Loucy (cell line): ENCODE data around the gene ALCAM.

Experiments
- H2AFZ ChIP-seq: fragments of 200-600 bp; sonication (generic); 2 replicates; pipeline ENCODE4 v1.6.0; 2016; ENCODE audit warnings: antibody characterized with exemption, mild to moderate bottlenecking, low read length, moderate library complexity
- H3F3A ChIP-seq: fragments of 200-600 bp; 2 replicates; pipeline ENCODE4 v1.6.0; 2016; ENCODE audit warnings: antibody characterized with exemption, low read depth, mild to moderate bottlenecking
- H3K27me3 ChIP-seq: fragments of 200-600 bp; sonication (generic); 2 replicates; pipeline ENCODE4 v1.6.1; 2014; ENCODE audit warnings: low read length, mild to moderate bottlenecking; ENCODE audit not compliant: insufficient read depth, poor library complexity, severe bottlenecking
- H3K36me3 ChIP-seq: fragments of 200-600 bp; sonication (generic); 2 replicates; pipeline ENCODE4 v1.6.1; 2016; ENCODE audit warnings: low read length; ENCODE audit not compliant: insufficient read depth
- H3K4me1 ChIP-seq: fragments of 200-600 bp; sonication (generic); 2 replicates; pipeline ENCODE4 v1.5.1; 2014; ENCODE audit warnings: low read length, mild to moderate bottlenecking; ENCODE audit not compliant: insufficient read depth, poor library complexity, severe bottlenecking
- H3K4me2 ChIP-seq: fragments of 200-600 bp; sonication (generic); 2 replicates; pipeline ENCODE4 v1.6.0; 2014; ENCODE audit warnings: antibody characterized with exemption, low read length, low read depth, mild to moderate bottlenecking; ENCODE audit not compliant: poor library complexity, severe bottlenecking
- H3K4me3 ChIP-seq: fragments of 200-600 bp; sonication (generic); 2 replicates; pipeline ENCODE4 v1.5.1; 2014; ENCODE audit warnings: low read length, mild to moderate bottlenecking, mixed read lengths; ENCODE audit not compliant: poor library complexity, severe bottlenecking
- H3K79me2 ChIP-seq: fragments of 200-600 bp; sonication (generic); 2 replicates; pipeline ENCODE4 v1.6.1; 2014; ENCODE audit warnings: low read length; ENCODE audit not compliant: insufficient read depth
- H3K9ac ChIP-seq: fragments of 200-600 bp; sonication (generic); 2 replicates; pipeline ENCODE4 v1.6.0; 2014; ENCODE audit warnings: mild to moderate bottlenecking, low read depth, low read length, moderate library complexity; ENCODE audit not compliant: poor library complexity, severe bottlenecking
- H3K9me2 ChIP-seq: fragments of 200-600 bp; sonication (generic); replicated peaks from 2 replicates; pipeline ENCODE4 v1.6.1; 2016; ENCODE audit warnings: low read depth, low read length, mixed read lengths
- H3K9me3 ChIP-seq: fragments of 200-600 bp; sonication (generic); 2 replicates; pipeline ENCODE4 v1.6.1; 2014; ENCODE audit warnings: mild to moderate bottlenecking, antibody characterized with exemption, low read length, low read depth; ENCODE audit not compliant: insufficient read depth
- H4K20me1 ChIP-seq: fragments of 200-600 bp; sonication (generic); 2 replicates; pipeline ENCODE4 v1.6.0; 2014; ENCODE audit warnings: antibody characterized with exemption, low read length, mild to moderate bottlenecking; ENCODE audit not compliant: insufficient read depth, poor library complexity, severe bottlenecking
- CTCF ChIP-seq: fragments of 200-600 bp; sonication (generic); conservative IDR thresholded peaks from 2 replicates; pipeline ENCODE4 v1.5.1; 2014; ENCODE audit warnings: mild to moderate bottlenecking, antibody characterized with exemption, low read length
- EZH2phosphoT487 ChIP-seq: fragments of 200-600 bp; IDR thresholded peaks from 2 replicates; pipeline ENCODE4 v1.6.1; 2018; ENCODE audit warnings: antibody characterized with exemption, mild to moderate bottlenecking, moderate library complexity, borderline replicate concordance

Gene ALCAM

GRCh38 chr3:105615814-105616213 lies 249.1 kb downstream of the ALCAM start:
- Histone ChIP-seq H3K79me2 (no peaks in the 10 kb centered on the region), H2AFZ (no peak overlapping the region), H3K9me3 (no peaks in the 10 kb centered on the region), H3K9ac (no peak overlapping the region), H3K9me2 (no peaks in the 10 kb centered on the region), H4K20me1 (no peaks in the 10 kb centered on the region), H3K27me3 (no peaks in the 10 kb centered on the region), H3F3A (no peaks in the 10 kb centered on the region), H3K36me3 (no peaks in the 10 kb centered on the region), H3K4me3 (no peak overlapping the region), H3K4me2 (no peak overlapping the region), H3K4me1 (no peaks in the 10 kb centered on the region)
- no peak for TF ChIP-seq EZH2phosphoT487
- TF ChIP-seq CTCF = no peak

- H4K20me1 ChIP-seq = no peaks in the 10 kb centered on the region
These were observed 249.8 kb downstream of the ALCAM start for GRCh38 chr3:105616374-105617121.

GRCh38 chr3:105618556-105618955 lies 251.8 kb downstream of the ALCAM start:
- Histone ChIP-seq H3K79me2 (no peaks in the 10 kb centered on the region), H3K4me1 (no peaks in the 10 kb centered on the region)

More at GRCh38 chr3:105616374-105617121, 249.8 kb downstream of the ALCAM start:
- Histone ChIP-seq H3K27me3 (no peaks in the 10 kb centered on the region), H3K9ac (no peak overlapping the region), H3K36me3 (no peaks in the 10 kb centered on the region), H3K79me2 (no peaks in the 10 kb centered on the region), H2AFZ (no peak overlapping the region), H3K4me3 (no peak overlapping the region), H3K9me2 (no peaks in the 10 kb centered on the region), H3K4me2 (no peak overlapping the region), H3K9me3 (no peaks in the 10 kb centered on the region), H3F3A (no peaks in the 10 kb centered on the region), H3K4me1 (no peaks in the 10 kb centered on the region)
- TF ChIP-seq EZH2phosphoT487 (no peak), CTCF (no peak)

More at GRCh38 chr3:105618556-105618955, 251.8 kb downstream of the ALCAM start:
- Histone ChIP-seq H3F3A (no peaks in the 10 kb centered on the region), H3K9me2 (no peaks in the 10 kb centered on the region), H3K36me3 (no peaks in the 10 kb centered on the region), H2AFZ (no peak overlapping the region), H3K9ac (no peak overlapping the region), H3K9me3 (no peaks in the 10 kb centered on the region), H3K4me3 (no peak overlapping the region), H3K4me2 (no peak overlapping the region), H4K20me1 (no peaks in the 10 kb centered on the region), H3K27me3 (no peaks in the 10 kb centered on the region)
- no peak for TF ChIP-seq CTCF
- no peak for TF ChIP-seq EZH2phosphoT487
